ENCODE data around the gene HOXC5. TPM values are rescaled to one million over a fixed set of nuclear protein-coding genes. Genes with fewer than 3 reads are reported as not detected.

HOXC5 gene
- total RNA-seq, 1 donor from 2014 or later, result not detected

- POLR2A ChIA-PET, result no interaction called here
- H3K9me3 Mint-ChIP-seq, result no peaks in the 10 kb centered on the region
- intact Hi-C loops (cut with micrococcal nuclease), result no loop called here
- no peak for ATAC-seq (ENCODE audit: low read depth)
- no peak for DNase-seq
- no peak overlapping the region for H3K27ac Mint-ChIP-seq
- CTCF ChIA-PET, result interaction anchor here (1.0 kb wide), 1 partner anchor 163 kb away, joined by 3 read pairs; no protein-coding TSS in a partner anchor
- peaks cover 18% of the 10 kb centered on the region for H3K4me1 Mint-ChIP-seq
- TF ChIP-seq CTCF (IDR thresholded peaks at IDR 0.05), result no peak
- H3K27me3 Mint-ChIP-seq, result peaks cover 64% of the 10 kb centered on the region
- no peak overlapping the region for H3K4me3 Mint-ChIP-seq
- no peaks in the 10 kb centered on the region for H3K36me3 Mint-ChIP-seq (ENCODE audit: low read depth)
Measured at GRCh38 chr12:54037360-54038283, 4.8 kb downstream of the HOXC5 start.

- ChIA-PET POLR2A (interaction anchor here (0.6 kb wide), 1 partner anchor 11 kb away, joined by 3 read pairs; no protein-coding TSS in a partner anchor), CTCF (interaction anchor here (1.0 kb wide), 1 partner anchor 162 kb away, joined by 3 read pairs; no protein-coding TSS in a partner anchor)
- H3K27me3 Mint-ChIP-seq, result peaks cover 63% of the 10 kb centered on the region
- no peak for TF ChIP-seq CTCF (IDR thresholded peaks at IDR 0.05)
- no peak overlapping the region for H3K4me3 Mint-ChIP-seq
- no peak overlapping the region for H3K27ac Mint-ChIP-seq
- no peaks in the 10 kb centered on the region for H3K36me3 Mint-ChIP-seq (ENCODE audit: low read depth)
- intact Hi-C loops (cut with micrococcal nuclease), result no loop called here
- peaks cover 11% of the 10 kb centered on the region for H3K4me1 Mint-ChIP-seq
- ATAC-seq (ENCODE audit: low read depth) (no peak), DNase-seq (no peak)
- H3K9me3 Mint-ChIP-seq, result no peaks in the 10 kb centered on the region
Measured at GRCh38 chr12:54038284-54038870, 5.5 kb downstream of the HOXC5 start.

GRCh38 chr12:54038871-54039414, 6.1 kb downstream of the HOXC5 start:
- Mint-ChIP-seq H3K27me3 (peaks cover 66% of the 10 kb centered on the region), H3K4me3 (no peak overlapping the region), H3K27ac (no peak overlapping the region), H3K4me1 (peaks cover 8% of the 10 kb centered on the region), H3K9me3 (no peaks in the 10 kb centered on the region), H3K36me3 (ENCODE audit: low read depth) (no peaks in the 10 kb centered on the region)
- intact Hi-C loops (cut with micrococcal nuclease), result no loop called here
- CTCF ChIA-PET, result interaction anchor here (2.4 kb wide), 1 partner anchor 169 kb away, joined by 7 read pairs; no protein-coding TSS in a partner anchor
- ATAC-seq (ENCODE audit: low read depth) (no peak), DNase-seq (no peak)
- TF ChIP-seq CTCF (IDR thresholded peaks at IDR 0.05), result no peak
- POLR2A ChIA-PET, result interaction anchor here (0.6 kb wide), 1 partner anchor 12 kb away, joined by 3 read pairs; no protein-coding TSS in a partner anchor

- Mint-ChIP-seq H3K27me3 (peaks cover 70% of the 10 kb centered on the region), H3K4me3 (no peak overlapping the region), H3K27ac (no peak overlapping the region), H3K9me3 (no peaks in the 10 kb centered on the region), H3K4me1 (peaks cover 4% of the 10 kb centered on the region), H3K36me3 (ENCODE audit: low read depth) (no peaks in the 10 kb centered on the region)
- DNase-seq, result no peak
- ChIA-PET POLR2A (interaction anchor here (0.5 kb wide), 1 partner anchor 127 kb away, joined by 4 read pairs; no protein-coding TSS in a partner anchor), CTCF (interaction anchor here (2.4 kb wide), 1 partner anchor 168 kb away, joined by 7 read pairs; no protein-coding TSS in a partner anchor)
- intact Hi-C loops (cut with micrococcal nuclease), result no loop called here
- TF ChIP-seq CTCF (IDR thresholded peaks at IDR 0.05), result no peak
- ATAC-seq (ENCODE audit: low read depth), result no peak
Measured at GRCh38 chr12:54039417-54040147, 6.7 kb downstream of the HOXC5 start.
